Measurements from ENCODE around the gene TACC2.

The TACC2 gene

DNA sequence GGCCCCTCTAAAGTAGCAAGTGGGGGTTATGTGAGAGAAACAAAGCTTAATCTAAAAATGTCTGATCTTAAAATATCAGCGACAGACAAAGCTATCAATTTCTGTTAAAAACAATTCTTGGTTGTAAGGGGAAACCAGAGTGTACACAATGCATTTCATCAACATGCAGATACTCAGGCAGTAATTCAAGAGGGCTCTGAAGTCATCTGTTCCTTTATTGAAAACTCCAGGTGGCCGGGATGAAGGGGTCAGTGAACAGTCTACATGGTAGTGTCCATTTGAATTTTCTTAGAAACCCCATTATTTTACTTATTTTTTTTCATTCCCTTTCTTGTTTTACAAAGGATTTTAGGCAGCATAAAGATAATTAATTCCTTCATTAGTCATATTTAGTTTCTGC is 245.5 kb downstream of the TACC2 start:
- DNase-seq (ENCODE audit: low read depth), result no peak
- TF ChIP-seq, protein P1, sequence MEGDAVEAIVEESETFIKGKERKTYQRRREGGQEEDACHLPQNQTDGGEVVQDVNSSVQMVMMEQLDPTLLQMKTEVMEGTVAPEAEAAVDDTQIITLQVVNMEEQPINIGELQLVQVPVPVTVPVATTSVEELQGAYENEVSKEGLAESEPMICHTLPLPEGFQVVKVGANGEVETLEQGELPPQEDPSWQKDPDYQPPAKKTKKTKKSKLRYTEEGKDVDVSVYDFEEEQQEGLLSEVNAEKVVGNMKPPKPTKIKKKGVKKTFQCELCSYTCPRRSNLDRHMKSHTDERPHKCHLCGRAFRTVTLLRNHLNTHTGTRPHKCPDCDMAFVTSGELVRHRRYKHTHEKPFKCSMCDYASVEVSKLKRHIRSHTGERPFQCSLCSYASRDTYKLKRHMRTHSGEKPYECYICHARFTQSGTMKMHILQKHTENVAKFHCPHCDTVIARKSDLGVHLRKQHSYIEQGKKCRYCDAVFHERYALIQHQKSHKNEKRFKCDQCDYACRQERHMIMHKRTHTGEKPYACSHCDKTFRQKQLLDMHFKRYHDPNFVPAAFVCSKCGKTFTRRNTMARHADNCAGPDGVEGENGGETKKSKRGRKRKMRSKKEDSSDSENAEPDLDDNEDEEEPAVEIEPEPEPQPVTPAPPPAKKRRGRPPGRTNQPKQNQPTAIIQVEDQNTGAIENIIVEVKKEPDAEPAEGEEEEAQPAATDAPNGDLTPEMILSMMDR (conservative IDR thresholded peaks at IDR 0.05; ENCODE audit: low read depth, low read length), result no peak
- no peak overlapping the region for H3K4me3 ChIP-seq (ENCODE audit: low read length)

DNA sequence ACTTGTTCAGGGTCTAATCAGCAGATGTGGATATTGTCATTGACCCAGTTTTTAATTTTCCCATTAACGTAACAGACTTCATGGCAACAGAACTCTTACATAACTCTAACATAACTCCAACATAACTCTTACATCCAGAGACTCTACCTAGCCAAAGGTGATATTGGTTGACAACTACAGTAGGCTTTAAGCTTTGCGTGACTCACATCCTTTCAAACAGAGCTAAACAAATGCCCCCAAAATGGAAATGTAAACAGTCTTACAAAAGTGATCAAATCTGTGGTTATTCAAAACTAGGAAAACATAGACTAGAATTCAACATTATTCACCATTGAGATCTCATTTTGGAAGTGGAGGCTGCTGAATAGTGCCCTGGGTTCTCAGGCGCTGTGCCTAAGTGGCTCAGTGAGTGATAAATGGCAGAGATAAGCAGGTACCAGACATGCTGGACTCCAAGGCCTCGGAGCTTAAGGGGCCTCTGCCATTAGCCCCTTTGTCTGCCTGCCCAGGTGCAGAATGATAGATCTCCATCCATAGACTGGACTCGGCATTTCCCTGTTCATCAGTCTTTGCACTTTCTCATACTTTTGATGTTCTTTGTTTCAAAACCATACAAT is 247.8 kb downstream of the TACC2 start:
- no peak for DNase-seq (ENCODE audit: low read depth)
- TF ChIP-seq, protein P1 (conservative IDR thresholded peaks at IDR 0.05; ENCODE audit: low read depth, low read length), result no peak
- H3K4me3 ChIP-seq (ENCODE audit: low read length), result no peak overlapping the region

DNA sequence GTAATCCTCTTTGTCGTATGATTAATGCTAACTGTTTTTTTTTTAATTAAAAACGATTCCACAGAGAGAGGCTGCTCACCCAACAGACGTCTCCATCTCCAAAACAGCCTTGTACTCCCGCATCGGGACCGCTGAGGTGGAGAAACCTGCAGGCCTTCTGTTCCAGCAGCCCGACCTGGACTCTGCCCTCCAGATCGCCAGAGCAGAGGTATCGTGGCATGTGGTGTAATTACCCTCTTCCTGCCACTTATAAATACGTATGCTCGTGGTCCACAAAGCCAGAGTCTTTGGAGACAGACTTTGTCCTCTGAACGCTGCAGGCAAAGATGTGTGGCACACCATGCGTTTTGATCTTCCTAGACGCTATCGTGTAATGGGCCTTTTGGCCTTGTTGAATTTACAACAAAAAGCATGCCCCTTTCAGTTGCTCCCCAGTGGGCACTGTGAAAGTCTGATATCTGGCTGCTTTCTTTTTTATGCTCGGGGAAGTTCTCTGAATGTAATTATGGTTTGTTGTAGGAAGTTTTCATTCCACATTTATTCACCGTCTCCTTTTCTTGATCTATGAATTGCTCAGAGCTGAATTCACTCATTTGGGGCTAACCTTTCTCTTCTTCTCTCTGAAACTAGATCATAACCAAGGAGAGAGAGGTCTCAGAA is 248.5 kb downstream of the TACC2 start:
- DNase-seq (ENCODE audit: low read depth), result no peak
- H3K4me3 ChIP-seq (ENCODE audit: low read length), result no peak overlapping the region
- TF ChIP-seq, protein P1 (conservative IDR thresholded peaks at IDR 0.05; ENCODE audit: low read depth, low read length), result no peak

DNA sequence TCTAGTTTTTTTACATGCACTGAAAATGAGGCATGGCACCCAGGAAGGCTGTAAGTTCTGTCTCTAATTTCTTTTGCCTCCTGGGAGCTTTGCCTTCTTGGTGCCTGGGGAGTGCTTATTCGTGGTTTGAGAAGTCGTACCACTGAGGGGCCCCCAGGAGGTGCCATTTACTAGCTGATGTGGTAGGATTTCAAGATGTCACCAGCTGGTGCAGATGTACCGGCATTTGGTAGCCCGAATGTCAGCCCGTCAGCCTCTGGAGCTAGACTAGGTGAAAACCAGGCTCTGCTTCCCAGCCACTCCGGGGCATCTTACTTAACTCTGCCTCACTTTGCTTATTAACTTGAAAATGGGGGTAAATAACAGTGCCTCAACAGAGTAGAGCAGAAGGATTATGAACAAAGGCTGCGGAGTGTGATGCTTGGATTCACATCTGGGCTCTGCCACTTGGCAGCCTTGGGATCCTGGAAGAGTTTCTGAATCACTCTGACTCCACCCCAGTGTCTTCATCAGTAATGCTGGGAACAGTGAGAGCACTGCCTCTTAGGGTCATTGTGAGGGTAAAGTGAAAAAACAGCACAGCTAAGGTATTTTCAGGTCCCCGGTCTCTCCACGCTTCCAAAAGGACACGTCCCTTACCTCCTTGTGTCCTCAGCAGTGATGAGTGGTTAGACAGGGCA is 250.8 kb downstream of the TACC2 start:
- H3K4me3 ChIP-seq (ENCODE audit: low read length), result no peak overlapping the region
- no peak for DNase-seq (ENCODE audit: low read depth)
- TF ChIP-seq, protein P1 (conservative IDR thresholded peaks at IDR 0.05; ENCODE audit: low read depth, low read length), result no peak

DNA sequence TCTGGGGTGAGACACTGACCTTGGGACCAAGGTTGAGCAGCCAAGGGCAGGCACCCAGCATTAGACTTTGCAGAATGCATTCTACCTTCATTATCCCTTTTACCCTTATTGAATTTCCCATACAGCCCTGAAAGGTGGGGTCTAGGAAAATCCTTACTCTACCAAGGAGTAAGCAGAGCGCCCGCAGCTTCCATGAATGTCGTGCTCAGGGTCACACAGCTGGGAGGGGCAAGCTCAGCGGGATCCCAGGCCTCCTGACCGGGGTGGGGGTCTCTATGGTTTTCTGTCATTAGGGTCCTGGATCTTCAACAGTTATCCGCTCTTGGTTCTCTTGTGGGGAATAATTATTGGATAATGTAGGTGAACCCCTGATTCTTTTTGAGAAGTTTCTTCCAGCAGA is 251.4 kb downstream of the TACC2 start:
- TF ChIP-seq, protein P1 (conservative IDR thresholded peaks at IDR 0.05; ENCODE audit: low read depth, low read length), result no peak
- no peak overlapping the region for H3K4me3 ChIP-seq (ENCODE audit: low read length)

DNA sequence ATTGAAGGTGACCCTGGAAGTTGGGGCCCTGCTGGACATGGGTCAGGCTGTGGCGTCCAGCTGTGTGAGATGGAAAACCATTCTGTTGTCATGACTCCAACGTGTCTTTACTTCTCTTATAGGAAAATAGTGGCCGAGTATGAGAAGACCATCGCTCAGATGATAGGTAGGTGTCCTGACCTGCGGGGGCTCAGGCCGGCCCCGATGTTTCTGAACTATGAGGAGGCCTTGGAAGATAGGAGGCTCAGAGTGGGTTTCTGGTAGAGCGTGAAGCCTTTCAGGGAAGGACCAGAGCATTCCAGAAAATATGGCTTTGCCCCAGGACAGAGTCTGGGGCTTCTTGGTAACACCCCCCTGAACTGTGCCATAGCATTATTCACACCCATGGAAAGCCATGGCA is 252.9 kb downstream of the TACC2 start:
- TF ChIP-seq, protein P1 (conservative IDR thresholded peaks at IDR 0.05; ENCODE audit: low read depth, low read length), result no peak
- no peak overlapping the region for H3K4me3 ChIP-seq (ENCODE audit: low read length)
- no peak for DNase-seq (ENCODE audit: low read depth)

More for the DNA sequence above, 251.4 kb downstream of the TACC2 start:
- DNase-seq (ENCODE audit: low read depth), result no peak

All from retinal pigment epithelial cell (primary cell).